Astrocyte of the cerebellum (primary cell): ENCODE measurements around the gene GHITM.

Experiments used
- DNase-seq: peaks from one replicate; pipeline ENCODE4 v3.0.0-alpha.2; 2011; ENCODE audit warnings: low read depth
- H3K4me3 ChIP-seq: 2 replicates; pipeline ENCODE4 v1.5.1; 2011; ENCODE audit warnings: mild to moderate bottlenecking, low read depth, low read length, moderate library complexity
- in situ Hi-C: cut with HindIII; loops from 2 replicates; pipeline ENCODE4 v1.10.0; 2017; ENCODE audit warnings: low sequenced_read_pairs
- TF ChIP-seq, protein P1 (sequence below): IDR thresholded peaks from 2 replicates; pipeline ENCODE4 v1.5.1; 2012; ENCODE audit warnings: low read length, low read depth, moderate library complexity, mild to moderate bottlenecking; ENCODE audit errors: missing control alignments

The GHITM gene

DNA sequence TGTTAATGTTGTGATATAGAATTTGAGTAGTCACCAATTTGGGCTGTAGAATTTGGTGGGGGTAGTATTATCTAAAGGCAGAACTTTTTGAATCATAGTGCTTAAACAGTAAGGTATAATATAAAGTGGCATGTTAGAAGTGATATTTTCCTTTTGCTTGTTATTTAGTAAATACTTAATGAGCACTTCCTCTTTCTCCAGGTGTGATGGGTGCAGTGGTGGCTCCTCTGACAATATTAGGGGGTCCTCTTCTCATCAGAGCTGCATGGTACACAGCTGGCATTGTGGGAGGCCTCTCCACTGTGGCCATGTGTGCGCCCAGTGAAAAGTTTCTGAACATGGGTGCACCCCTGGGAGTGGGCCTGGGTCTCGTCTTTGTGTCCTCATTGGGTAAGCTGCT is 10.5 kb downstream of the GHITM start:
- TF ChIP-seq, protein P1, sequence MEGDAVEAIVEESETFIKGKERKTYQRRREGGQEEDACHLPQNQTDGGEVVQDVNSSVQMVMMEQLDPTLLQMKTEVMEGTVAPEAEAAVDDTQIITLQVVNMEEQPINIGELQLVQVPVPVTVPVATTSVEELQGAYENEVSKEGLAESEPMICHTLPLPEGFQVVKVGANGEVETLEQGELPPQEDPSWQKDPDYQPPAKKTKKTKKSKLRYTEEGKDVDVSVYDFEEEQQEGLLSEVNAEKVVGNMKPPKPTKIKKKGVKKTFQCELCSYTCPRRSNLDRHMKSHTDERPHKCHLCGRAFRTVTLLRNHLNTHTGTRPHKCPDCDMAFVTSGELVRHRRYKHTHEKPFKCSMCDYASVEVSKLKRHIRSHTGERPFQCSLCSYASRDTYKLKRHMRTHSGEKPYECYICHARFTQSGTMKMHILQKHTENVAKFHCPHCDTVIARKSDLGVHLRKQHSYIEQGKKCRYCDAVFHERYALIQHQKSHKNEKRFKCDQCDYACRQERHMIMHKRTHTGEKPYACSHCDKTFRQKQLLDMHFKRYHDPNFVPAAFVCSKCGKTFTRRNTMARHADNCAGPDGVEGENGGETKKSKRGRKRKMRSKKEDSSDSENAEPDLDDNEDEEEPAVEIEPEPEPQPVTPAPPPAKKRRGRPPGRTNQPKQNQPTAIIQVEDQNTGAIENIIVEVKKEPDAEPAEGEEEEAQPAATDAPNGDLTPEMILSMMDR: no peak
- no peak for DNase-seq
- no peak overlapping the region for H3K4me3 ChIP-seq
- in situ Hi-C loops: no loop called here

DNA sequence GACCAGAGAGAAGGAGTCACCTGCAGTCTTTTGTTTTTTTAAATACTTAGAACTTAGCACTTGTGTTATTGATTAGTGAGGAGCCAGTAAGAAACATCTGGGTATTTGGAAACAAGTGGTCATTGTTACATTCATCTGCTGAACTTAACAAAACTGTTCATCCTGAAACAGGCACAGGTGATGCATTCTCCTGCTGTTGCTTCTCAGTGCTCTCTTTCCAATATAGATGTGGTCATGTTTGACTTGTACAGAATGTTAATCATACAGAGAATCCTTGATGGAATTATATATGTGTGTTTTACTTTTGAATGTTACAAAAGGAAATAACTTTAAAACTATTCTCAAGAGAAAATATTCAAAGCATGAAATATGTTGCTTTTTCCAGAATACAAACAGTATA is 13.5 kb downstream of the GHITM start:
- H3K4me3 ChIP-seq: no peak overlapping the region
- TF ChIP-seq, protein P1: no peak
- in situ Hi-C loops: no loop called here
- no peak for DNase-seq

DNA sequence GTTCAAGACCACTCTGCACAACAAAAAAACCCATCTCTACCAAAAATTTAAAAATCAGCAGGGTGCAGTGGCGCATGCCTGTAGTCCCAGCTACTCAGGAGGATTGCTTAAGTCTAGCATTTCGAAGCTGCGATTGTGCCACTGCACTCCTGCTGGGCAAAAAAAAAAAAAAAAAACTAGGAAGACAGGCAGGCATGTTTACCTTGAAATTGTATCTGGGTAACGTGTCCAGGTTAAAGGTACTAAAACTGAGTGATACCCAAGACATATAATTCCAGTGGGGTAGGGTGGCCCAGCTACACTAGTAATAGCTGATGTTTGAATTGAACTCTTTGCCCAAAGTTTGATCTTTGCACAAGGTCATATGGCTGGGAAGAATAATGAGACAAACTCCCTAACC is 16.2 kb downstream of the GHITM start:
- TF ChIP-seq, protein P1: no peak
- in situ Hi-C loops: no loop called here
- no peak for DNase-seq
- no peak overlapping the region for H3K4me3 ChIP-seq

DNA sequence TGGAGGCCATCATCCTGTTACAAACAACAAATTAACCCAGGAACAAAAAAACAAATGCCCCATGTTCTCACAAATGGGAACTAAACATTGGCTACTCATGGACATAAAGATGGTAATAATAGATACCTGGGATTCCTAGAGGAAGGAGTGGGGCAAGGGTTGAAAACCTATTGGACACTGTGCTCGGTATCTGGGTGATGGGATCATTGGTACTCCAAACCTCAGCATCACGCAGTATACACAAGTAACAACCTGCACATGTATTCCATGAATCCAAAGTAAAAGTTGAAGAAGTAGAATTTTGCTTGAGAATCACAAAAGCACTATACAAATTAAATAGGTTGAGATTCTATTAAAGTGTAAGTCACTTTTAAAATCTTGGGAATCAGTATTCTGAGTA is 16.7 kb downstream of the GHITM start:
- H3K4me3 ChIP-seq: no peak overlapping the region
- no peak for DNase-seq
- in situ Hi-C loops: no loop called here
- TF ChIP-seq, protein P1: no peak

DNA sequence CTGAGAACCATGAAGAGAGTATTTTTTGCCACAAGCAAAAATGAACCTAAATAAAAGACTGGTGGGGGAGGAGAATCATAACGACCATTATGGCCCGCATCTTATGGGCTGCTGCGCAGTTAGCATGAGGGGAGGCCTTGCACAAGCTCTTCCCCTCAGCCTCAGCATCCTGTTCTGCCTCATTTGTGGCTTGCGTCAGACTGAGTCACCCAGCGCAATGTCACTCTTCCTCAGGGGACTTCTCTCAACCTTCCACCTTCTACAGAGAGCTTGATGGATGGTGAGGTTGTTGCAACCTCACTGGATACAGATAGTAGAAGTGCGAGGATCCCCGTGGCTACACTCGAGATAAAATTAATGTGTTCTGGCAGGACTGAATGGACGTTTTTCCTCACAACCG is 17.5 kb downstream of the GHITM start:
- DNase-seq: no peak

DNA sequence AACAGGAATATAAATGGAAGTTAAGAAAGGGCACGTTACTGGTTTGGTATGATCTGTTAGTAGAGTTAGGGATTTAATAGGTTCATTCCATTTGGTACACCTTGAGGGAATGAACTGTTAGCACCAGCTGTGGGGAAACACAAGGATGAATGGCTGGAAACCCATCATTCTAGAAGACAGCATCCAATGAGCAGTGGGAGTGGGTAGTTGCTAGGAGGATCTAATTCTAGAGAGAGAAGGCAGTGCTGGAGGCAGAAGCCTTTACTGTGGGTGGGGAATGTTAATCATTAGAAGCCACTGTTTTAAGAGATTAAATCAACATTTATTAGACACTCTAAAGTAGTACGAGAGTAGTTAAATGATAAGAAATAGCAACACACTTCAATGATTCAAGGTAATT is 18.8 kb downstream of the GHITM start:
- H3K4me3 ChIP-seq: no peak overlapping the region
- TF ChIP-seq, protein P1: no peak
- in situ Hi-C loops: no loop called here

More for the DNA sequence above, 17.5 kb downstream of the GHITM start:
- TF ChIP-seq, protein P1: no peak
- no peak overlapping the region for H3K4me3 ChIP-seq
- in situ Hi-C loops: no loop called here

DNA sequence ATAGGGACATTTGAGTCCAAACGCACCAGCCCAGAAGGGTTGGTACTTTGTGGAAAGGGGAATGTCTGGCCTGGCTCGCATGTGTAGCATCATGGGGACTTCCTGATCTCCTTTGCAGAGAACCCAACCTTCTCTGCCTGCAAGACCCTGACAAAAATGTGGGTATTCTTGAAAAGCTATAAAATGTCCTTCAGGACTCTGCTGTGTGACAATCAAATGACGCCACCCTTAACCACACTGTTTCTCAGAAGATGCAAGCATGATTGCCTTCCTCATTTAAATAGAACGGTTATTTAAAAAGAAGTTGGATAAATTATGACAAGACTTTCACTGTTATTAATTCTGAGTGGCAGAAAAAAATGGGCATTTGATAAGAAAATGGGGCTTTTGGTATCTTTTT is 19.2 kb downstream of the GHITM start:
- DNase-seq: no peak
- TF ChIP-seq, protein P1: no peak
- in situ Hi-C loops: no loop called here
- no peak overlapping the region for H3K4me3 ChIP-seq

More for the DNA sequence above, 18.8 kb downstream of the GHITM start:
- no peak for DNase-seq
